Activated effector memory CD4-positive, alpha-beta T cell treated with Interleukin-2 at 50 U/mL for 16 hours (primary cell): ENCODE measurements around the gene CHMP4A.
A peak's percentile ranks its signal among the peaks of the same experiment; 100 is the strongest.

Source experiments
- DNase-seq: peaks from one replicate; pipeline ENCODE4 v3.0.0-alpha.2; 2020

The CHMP4A gene

DNA sequence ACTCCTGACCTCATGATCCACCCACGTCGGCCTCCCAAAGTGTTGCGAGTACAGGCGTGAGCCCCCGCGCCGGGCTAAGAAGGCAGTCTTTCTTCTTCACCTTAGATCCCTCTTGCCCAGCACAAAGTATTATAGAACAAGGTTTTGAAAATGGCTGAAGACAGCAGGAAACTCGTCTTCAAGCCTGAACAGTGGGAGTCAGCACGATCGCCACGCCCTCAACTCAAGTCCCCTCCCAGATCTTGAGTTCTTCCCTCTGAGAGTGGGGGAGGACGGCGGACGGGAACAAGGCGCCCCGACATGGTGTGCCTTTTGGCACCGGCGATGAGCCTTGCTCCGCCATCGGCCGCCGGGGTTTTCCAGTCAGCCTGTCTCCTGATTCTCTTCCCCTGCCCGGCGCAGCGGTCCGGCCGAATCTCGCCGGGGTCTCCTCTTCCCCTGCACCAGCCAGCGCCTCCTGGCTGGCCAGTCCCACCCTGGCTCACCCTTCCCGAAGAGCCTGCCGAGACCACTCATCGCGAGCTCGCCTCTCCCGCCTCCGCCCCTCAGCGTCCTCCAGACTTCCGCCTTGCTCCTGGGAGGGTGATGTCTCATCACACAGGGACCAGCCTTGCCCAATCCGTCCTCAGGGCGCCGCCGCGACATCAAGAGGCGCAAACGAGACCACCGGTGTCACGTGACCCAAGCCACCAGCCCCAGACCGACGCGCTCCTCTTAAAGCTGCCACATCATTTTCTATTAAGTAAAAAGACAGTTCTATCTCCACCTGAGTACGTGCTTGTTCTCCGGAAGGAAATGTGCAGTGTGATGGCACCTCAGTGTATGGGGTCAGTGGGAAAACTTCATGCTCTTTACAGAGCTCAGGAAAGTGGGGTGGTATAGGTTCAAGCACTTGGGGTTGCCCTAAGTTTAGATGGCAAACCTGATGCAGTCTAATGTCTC lies at the start of gene CHMP4A:
CHMP4A (minus strand) TSS at position 565 of the 942 bp plus-strand sequence; CDS start at position 516, 49 bp downstream.
- DNase-seq: peak; percentile 93

- DNase-seq: no peak
These were observed 48.7 kb upstream of the CHMP4A start for GRCh38 chr14:24261969-24262327.

GRCh38 chr14:24261256-24261968 lies 48.1 kb upstream of the CHMP4A start:
- no peak for DNase-seq

DNA sequence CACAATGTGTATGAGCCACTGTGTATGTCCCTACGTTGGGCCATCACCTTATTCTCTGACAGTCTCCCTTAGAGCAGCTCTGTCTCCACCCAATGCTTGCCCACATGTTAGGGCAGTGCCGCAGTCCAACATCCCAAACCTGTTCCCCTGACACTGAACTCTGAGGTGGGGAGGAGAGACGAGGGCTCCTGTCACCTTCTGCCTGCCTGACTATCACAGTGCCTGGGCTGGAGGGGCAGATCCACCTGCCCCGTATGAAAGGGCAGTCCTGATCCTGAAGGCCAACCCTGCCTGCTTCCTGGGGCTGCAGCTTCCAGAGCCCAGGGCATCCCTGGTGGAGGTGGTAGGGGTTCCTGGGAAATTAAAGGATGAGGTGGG lies 47.5 kb upstream of the CHMP4A start:
- no peak for DNase-seq

GRCh38 chr14:24260026-24260779 lies 46.9 kb upstream of the CHMP4A start:
- DNase-seq: no peak

GRCh38 chr14:24259282-24260025 lies 46.2 kb upstream of the CHMP4A start:
- no peak for DNase-seq

DNA sequence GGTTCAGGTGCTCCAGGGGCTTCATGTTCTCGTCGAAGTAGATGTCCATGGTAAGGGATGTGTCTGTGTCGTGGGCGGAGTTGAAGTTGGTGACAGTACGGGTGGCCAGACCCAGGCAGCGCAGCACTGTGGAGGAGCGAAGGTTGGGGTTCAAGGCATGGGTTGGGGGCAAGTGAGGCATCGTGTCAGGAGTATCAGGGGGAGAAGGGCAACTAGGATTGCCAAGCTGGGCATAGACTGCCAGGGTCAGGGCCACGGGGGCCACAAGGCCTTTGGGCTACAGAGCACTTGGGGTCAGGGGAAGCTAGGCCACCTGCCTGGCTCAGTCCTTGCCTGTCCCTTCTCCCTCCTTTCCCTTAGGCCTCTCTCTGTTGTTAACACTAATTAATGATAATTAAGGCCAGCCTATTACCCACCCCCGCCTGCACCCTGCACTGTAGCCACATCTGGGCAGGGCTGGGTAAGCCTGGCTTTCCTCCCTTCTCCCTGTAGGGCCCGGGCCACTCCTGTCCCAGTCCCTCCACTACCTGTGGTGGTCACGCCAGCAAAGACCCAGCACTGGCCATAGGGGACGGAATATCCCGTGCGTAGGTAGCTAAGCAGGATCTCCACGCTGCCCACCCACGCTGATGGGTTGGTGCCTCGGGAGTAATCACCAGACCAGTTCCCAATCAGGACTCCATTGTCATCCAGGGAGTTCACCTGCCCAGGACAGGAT lies 45.4 kb upstream of the CHMP4A start:
- DNase-seq: no peak

- no peak for DNase-seq
These were observed 44.8 kb upstream of the CHMP4A start for GRCh38 chr14:24258119-24258518.

DNA sequence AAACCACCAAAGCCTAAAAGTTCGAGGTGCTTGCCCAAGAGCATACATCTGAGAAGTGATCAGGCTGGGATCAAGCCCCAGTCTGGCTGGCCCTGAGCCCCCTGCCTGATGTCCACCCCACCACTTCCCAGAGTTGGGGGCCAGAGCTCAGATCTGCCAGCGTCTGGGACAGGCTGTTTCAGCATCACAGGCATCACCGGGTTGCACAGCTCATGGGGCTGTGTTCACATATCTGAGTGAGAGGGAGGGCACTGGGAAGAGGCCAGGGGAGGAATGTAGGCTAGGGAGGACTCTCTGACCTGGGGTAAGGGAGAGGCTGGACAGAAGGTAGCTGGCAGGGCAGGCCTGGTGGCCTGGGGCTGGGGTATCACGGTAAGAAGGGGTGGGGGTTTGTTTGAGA lies 43.7 kb upstream of the CHMP4A start:
- no peak for DNase-seq

DNA sequence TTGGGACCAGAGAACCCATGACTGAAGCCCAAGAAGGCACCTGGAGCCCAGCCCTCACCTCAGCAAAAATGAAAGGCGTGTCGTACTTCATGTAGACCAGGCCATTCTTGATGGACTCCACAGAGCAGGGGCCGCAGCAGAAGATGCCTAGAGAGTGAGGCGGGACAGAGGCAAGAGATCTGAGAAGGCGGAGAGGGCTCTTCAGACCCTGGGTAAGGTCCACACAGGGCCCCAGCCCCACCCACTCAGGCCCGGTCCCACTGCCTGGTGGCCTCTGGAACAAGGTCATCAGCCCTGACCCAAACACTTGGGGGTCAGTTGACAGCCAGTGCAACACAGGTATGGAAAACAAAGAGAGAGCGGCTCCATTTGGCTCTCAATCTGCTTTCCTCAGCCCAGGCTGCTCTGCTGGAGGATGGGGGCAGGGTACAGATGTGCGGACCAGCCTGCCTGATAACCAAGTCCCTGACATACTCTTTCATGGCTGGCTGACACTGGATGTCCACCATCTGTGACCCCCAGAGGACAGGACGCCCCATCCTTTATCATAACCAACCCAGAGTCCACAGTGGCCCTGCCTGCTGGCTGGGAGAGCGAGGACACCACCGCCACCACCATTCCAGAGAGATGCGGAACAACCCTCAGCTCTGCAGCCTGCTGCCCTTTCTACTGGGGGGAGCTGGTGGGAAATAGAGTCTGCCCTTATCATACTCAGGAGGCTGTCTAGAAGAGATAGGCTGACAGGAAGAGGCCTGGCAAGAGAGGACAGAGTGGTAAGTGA lies 42.8 kb upstream of the CHMP4A start:
- DNase-seq: no peak

- DNase-seq: no peak
These were observed 42.1 kb upstream of the CHMP4A start for GRCh38 chr14:24255438-24255837.

- DNase-seq: no peak
These were observed 41.5 kb upstream of the CHMP4A start for GRCh38 chr14:24254630-24255392.

GRCh38 chr14:24253936-24254335 lies 40.6 kb upstream of the CHMP4A start:
- DNase-seq: no peak

DNA sequence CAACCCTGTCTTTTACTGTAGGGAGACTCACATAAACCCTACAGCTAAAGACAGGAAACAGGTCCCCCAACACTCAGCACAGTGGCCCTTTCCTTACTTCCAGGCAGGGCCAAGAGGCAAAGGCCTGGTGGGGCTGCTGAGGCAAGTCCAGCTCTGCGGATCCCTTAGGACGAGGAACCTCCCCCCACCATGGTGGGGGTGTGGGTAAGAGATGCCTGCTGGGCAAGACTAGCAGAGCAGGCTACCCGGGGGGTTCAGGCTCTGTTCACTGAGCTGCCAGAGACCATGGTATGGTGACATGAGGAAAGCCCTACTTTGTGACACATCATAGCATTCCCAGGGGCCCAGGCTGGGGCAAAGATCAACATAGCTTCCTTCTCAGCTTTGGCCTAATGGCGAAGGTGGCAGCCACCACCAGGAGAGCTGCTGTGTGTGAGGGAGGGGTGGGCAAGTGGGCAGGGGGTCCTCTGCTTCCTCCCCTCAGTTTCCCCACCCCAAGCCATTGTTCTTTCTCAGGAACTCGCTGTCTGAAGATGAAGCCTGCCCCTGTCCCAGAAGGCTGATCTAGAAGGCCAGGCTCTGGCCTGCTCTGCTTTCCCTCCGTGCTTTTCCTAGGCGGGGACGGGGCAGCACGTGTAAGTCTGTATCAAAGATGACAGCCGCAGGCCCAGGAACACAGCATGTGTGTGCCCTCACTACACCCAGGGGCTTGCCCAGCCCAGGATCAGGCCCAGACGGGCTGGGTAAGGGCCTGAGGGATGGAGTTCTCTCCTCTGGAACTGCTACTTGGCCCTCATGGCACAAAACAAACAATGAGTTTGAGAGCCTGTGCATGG lies 39.2 kb upstream of the CHMP4A start:
- no peak for DNase-seq

DNA sequence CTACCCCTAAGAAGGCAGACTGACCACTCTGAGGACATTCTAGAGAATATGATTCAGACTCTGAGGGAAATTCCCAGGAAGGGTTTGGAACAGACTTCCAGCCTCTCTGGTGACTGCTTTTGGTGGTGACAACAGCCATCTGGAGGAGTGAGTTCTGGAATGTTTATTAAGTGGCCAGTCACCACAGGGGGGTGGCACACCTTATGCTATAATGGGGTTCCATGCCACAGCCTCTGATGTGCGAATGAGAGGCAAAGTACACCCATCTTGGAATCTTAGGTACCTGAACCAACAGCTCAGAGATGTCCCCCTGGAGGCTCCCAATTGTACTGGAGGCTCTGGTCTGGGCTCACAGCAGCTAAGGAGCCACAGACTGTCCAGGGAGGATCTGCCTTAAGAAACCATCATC lies 38.6 kb upstream of the CHMP4A start:
- DNase-seq: no peak

DNA sequence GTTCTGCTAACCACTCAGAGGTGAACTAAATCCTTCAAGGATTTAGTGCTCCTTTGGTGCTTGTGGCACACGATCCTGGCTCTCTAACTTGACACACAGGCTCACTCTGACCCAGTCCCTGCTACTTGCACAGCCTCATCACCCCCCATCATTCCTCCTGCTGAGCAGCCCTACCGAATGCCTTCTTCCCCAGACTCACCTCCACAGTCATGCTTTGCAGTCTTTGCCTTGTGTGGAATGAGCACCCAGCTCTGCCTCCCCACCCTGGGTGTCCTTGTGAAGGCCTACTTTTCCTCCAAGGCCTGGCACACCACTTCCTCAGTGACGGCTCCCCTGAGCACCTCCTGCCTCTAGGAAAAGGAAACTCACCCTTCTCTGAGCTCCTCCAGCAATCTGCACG lies 37.1 kb upstream of the CHMP4A start:
- DNase-seq: no peak

DNA sequence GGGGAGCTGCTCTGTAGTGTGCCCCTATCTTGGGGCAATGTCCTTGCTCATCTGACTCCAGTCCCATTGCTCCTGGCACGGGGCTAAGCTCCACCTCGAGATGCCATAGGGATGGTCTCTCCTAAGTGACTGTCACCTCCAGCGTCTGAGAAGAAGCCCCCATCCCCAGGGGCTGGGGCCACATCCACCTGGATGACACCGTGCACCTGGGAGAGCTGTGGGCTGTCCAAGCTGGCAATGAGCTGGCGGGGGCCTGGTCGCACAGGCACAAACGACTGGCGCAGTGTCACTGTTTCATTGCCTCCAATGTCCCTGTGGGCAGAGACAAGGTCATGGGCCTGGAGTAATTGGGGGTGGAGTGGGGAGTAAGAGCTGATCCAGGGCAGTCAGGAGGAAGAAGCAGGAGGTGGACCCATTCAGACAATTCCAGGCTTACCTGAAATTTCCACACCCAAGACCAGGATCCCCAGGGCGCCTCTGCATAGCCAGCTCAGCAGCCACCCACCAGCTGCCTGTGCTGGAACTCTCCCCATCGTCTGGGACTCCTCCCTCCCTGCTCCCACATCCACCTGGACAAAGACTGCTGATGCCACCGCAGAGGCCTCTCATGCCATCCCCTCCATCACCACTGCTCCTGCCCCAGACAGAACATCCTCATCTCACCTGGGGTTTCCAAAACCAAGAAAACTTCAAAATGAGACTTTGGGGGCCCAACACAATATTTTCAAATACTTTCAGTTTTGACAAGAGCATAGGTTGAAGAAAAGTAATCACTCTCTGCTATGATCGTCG lies 36.1 kb upstream of the CHMP4A start:
- no peak for DNase-seq

DNA sequence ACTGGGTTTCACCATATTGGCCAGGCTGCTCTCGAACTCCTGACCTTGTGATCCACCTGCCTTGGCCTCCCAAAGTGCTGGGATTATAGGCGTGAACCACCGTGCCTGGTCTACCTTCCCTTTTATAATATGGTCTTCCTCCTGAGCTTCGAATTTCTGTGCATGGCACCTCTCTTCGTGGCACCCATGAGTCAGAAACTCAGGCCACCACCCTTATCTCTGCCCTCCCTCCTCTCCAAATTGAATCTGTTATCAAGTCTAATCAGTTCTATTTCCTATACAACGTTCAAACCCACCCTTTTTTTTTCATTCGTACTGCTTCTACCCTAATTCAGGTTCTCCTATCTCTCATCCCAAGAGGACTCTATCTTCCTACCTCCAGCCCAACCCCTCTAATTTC lies 34.1 kb upstream of the CHMP4A start:
- DNase-seq: no peak

- DNase-seq: no peak
These were observed 33.5 kb upstream of the CHMP4A start for GRCh38 chr14:24246765-24247212.
